ENCODE results near the gene STX19.

DNA sequence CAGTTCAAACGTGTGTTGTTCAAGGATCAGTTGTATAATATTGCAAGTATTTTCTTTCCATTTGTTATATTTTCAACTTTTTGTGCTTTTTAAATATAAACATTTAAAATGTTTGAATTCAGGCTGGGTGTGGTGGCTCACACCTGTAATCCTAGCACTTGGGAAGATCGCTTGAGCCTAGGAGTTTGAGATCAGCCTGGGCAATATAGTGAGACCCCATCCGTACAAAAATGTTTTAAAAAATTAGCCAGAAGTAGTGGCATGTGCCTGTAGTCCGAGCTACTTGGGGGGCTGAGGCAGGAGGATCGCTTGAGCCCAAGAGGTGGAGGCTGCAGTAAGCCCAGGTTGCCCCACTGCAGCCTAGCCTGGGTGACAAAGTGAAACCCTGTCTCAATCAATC lies 43.8 kb downstream of the STX19 start:
- TF ChIP-seq POLR2AphosphoS5 (IDR thresholded peaks at IDR 0.05) (no peak), EP300 (IDR thresholded peaks at IDR 0.05; ENCODE audit: low read depth) (no peak), POLR2A (IDR thresholded peaks at IDR 0.05) (no peak)
- TF ChIP-seq, protein P1, sequence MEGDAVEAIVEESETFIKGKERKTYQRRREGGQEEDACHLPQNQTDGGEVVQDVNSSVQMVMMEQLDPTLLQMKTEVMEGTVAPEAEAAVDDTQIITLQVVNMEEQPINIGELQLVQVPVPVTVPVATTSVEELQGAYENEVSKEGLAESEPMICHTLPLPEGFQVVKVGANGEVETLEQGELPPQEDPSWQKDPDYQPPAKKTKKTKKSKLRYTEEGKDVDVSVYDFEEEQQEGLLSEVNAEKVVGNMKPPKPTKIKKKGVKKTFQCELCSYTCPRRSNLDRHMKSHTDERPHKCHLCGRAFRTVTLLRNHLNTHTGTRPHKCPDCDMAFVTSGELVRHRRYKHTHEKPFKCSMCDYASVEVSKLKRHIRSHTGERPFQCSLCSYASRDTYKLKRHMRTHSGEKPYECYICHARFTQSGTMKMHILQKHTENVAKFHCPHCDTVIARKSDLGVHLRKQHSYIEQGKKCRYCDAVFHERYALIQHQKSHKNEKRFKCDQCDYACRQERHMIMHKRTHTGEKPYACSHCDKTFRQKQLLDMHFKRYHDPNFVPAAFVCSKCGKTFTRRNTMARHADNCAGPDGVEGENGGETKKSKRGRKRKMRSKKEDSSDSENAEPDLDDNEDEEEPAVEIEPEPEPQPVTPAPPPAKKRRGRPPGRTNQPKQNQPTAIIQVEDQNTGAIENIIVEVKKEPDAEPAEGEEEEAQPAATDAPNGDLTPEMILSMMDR (IDR thresholded peaks at IDR 0.05), result no peak

Measured in transverse colon (tissue), 4 donors.